ENCODE results near the gene HOTAIR.
A peak's percentile ranks its signal among the peaks of the same experiment; 100 is the strongest.

DNA sequence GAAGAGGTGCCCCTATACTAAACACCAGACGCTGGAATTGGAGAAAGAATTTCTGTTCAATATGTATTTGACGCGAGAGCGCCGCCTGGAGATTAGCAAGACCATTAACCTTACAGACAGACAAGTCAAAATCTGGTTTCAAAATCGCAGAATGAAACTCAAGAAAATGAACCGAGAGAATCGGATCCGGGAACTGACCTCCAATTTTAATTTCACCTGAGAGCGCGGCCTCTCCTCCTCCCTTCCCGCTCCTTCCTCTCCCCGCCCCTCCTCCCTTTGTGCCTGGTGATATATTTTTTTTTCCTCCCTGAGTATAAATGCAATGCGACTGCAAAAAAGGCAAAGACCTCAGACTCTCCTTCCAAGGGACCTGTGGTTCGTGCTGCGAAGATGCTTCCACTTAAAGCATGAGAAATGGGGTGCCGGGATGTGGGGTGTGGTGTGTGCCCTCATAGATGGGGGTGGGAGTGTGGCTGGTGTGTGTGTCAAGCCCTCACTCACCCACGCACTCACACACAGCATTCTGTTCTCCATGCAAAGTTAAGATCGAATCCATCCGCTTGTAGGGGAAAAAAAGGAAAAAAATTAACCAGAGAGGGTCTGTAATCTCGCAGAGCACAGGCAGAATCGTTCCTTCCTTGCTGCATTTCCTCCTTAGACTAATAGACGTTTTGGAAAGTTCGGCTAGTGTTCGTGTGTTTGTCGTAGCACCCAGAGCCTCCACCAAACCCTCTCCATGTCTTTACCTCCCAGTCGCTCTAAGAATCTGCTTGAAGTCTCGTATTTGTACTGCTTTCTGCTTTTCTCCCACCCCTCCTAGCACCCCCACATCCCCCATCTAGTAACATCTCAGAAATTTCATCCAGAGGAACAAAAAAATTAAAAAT lies 14.7 kb upstream of the HOTAIR start:
- TF ChIP-seq, protein P1, sequence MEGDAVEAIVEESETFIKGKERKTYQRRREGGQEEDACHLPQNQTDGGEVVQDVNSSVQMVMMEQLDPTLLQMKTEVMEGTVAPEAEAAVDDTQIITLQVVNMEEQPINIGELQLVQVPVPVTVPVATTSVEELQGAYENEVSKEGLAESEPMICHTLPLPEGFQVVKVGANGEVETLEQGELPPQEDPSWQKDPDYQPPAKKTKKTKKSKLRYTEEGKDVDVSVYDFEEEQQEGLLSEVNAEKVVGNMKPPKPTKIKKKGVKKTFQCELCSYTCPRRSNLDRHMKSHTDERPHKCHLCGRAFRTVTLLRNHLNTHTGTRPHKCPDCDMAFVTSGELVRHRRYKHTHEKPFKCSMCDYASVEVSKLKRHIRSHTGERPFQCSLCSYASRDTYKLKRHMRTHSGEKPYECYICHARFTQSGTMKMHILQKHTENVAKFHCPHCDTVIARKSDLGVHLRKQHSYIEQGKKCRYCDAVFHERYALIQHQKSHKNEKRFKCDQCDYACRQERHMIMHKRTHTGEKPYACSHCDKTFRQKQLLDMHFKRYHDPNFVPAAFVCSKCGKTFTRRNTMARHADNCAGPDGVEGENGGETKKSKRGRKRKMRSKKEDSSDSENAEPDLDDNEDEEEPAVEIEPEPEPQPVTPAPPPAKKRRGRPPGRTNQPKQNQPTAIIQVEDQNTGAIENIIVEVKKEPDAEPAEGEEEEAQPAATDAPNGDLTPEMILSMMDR (IDR thresholded peaks at IDR 0.05) = peak in 2 of 4 experiments; percentile 14 to 52
- TF ChIP-seq POLR2AphosphoS5 (IDR thresholded peaks at IDR 0.05) (no peak), POLR2A (IDR thresholded peaks at IDR 0.05) (no peak)
